Thyroid gland (tissue), 4 donors: ENCODE measurements around the gene AQP2. TPM values are rescaled to one million over a fixed set of nuclear protein-coding genes. Genes with fewer than 3 reads are reported as not detected.

Experiments
- DNase-seq, 2 donors: peaks; one replicate each; pipeline ENCODE4 v3.0.0-alpha.2; 2019
- H3K27ac ChIP-seq, 3 donors: fragments of 200-600 bp; sonication (generic); 1 replicate in 2 of 3; 2 replicates in 1 of 3; pipeline ENCODE4 v1.5.1; 2016 to 2019; ENCODE audit warnings: mild to moderate bottlenecking in 1 of 3, moderate library complexity in 1 of 3
- H3K27me3 ChIP-seq: fragments of 200-600 bp; sonication (generic); one replicate; pipeline ENCODE4 v1.5.1; 2019
- H3K36me3 ChIP-seq, 2 donors: fragments of 200-600 bp; sonication (generic); one replicate each; pipeline ENCODE4 v1.5.1; 2016 to 2019
- H3K4me1 ChIP-seq, 2 donors: fragments of 200-600 bp; sonication (generic); one replicate each; pipeline ENCODE4 v1.5.1; 2017 to 2019
- H3K4me3 ChIP-seq, 3 donors: fragments of 200-600 bp; sonication (generic); replicated peaks in 1 of 3; 1 replicate in 2 of 3; 2 replicates in 1 of 3; pipeline ENCODE4 v1.5.1; 2016; ENCODE audit warnings: mild to moderate bottlenecking in 1 of 3
- H3K9me3 ChIP-seq: fragments of 200-600 bp; sonication (generic); one replicate; pipeline ENCODE4 v1.5.1; 2017
- POLR2A ChIP-seq, 2 donors: fragments of 450-650 bp; IDR thresholded peaks; one replicate each; pipeline ENCODE4 v1.6.1; 2017; ENCODE audit warnings: antibody characterized with exemption in 2 of 2, mild to moderate bottlenecking in 2 of 2, moderate library complexity in 1 of 2
- WGBS, 2 donors: methylation state at CpG; one replicate each; pipeline ENCODE4 v1.1.5; 2017; 5-methylcytosine and 5-hydroxymethylcytosine counted together
- intact Hi-C: fragments of 100-400 bp; cut with DNase I; formaldehyde crosslinking; loops from one replicate; pipeline ENCODE4 v1.15.1; 2023
- total RNA-seq, 4 donors: library from RNA; depleted of rRNA; stranded (reverse); fragments of >200 nt; gene quantifications; one replicate each; pipeline ENCODE4 v1.2.3, GENCODE V29; 2016
- TF ChIP-seq, protein P1 (sequence below), 6 experiments: fragments of 200-600 bp in 3 of 6; fragments of 450-650 bp in 3 of 6; sonication (generic) in 3 of 6; IDR thresholded peaks; one replicate each; pipeline ENCODE4 v1.5.1; 2016 to 2019; ENCODE audit warnings: antibody characterized with exemption in 6 of 6, mild to moderate bottlenecking in 2 of 6, inconsistent platforms in 1 of 6, moderate library complexity in 1 of 6

The AQP2 gene, protein sequence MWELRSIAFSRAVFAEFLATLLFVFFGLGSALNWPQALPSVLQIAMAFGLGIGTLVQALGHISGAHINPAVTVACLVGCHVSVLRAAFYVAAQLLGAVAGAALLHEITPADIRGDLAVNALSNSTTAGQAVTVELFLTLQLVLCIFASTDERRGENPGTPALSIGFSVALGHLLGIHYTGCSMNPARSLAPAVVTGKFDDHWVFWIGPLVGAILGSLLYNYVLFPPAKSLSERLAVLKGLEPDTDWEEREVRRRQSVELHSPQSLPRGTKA
- total RNA-seq: under 1 TPM in 1 of 4 donors, not detected in 3; 0.67 TPM

DNA sequence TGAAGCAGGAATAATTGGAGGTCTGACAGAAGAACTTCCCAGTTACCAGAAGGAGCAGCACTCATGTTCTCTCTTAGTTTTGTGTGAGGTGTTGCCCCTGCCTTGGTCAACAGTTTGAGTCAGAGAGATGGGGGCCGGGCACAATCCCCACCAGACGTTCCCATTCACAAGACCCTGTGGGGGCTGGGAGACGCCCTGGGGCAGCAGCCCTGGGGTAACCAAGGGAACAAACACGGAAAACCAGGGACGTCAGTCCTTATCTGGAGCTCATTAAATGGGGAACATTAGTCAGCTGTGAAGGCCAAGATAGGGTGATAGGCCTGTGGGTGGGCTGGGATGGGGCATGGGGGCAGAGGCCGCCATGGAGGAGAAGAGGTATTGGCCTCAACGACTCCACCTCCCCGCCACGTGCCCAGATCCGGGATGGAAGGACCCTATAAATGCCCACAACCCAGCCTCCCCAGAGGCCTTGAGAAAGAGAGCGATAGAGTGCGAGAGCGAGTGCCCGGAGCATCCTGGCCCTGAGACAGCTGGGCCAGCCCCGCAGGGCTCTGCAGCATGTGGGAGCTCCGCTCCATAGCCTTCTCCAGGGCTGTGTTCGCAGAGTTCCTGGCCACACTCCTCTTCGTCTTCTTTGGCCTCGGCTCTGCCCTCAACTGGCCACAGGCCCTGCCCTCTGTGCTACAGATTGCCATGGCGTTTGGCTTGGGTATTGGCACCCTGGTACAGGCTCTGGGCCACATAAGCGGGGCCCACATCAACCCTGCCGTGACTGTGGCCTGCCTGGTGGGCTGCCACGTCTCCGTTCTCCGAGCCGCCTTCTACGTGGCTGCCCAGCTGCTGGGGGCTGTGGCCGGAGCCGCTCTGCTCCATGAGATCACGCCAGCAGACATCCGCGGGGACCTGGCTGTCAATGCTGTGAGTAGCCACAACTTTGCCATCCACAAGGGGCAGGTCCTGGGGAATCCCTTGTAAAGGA is at the start of gene AQP2:
Gene AQP2, plus strand, starts transcription at position 465 of the 979 bp plus-strand sequence. Its CDS starts 94 bp downstream, at position 559.
- no peaks in the 10 kb centered on the region for H3K27me3 ChIP-seq
- intact Hi-C loops: no loop called here
- H3K4me1 ChIP-seq: peaks cover 0 to 4% of the 10 kb centered on the region in 2 donors
- H3K9me3 ChIP-seq: no peaks in the 10 kb centered on the region
- H3K4me3 ChIP-seq: no peak within 1 kb of the TSS
- 87 to 89% methylated on average over 27 to 32 of the region's 32 CpGs for WGBS, 2 donors
- DNase-seq: no peak
- H3K36me3 ChIP-seq: no peaks in the 10 kb centered on the region
- TF ChIP-seq, protein P1, sequence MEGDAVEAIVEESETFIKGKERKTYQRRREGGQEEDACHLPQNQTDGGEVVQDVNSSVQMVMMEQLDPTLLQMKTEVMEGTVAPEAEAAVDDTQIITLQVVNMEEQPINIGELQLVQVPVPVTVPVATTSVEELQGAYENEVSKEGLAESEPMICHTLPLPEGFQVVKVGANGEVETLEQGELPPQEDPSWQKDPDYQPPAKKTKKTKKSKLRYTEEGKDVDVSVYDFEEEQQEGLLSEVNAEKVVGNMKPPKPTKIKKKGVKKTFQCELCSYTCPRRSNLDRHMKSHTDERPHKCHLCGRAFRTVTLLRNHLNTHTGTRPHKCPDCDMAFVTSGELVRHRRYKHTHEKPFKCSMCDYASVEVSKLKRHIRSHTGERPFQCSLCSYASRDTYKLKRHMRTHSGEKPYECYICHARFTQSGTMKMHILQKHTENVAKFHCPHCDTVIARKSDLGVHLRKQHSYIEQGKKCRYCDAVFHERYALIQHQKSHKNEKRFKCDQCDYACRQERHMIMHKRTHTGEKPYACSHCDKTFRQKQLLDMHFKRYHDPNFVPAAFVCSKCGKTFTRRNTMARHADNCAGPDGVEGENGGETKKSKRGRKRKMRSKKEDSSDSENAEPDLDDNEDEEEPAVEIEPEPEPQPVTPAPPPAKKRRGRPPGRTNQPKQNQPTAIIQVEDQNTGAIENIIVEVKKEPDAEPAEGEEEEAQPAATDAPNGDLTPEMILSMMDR (IDR thresholded peaks at IDR 0.05): no peak
- H3K27ac ChIP-seq: no peak within 1 kb of the TSS

DNA sequence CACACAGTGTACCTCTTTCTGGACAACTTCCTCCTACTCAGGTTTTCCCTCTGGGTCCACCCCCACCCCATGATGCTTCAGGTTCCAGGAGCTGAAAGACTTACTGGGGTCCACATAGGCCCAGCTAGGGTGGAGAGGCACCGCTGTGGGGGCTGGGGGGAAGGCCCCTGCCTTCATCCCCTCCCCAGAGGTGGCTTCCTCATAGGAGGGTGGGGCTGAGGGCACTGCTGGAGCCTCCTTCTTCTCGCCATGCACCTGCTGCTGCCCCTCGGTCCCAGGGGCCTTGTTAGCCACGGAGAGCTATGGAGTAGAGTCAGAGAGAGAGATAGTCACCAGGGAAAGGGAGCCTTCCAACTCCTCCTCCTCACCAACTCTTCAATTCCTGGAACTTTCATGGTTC is 49.5 kb upstream of the AQP2 start:
- intact Hi-C loops: no loop called here
- WGBS, 2 donors: 70 to 85% methylated on average over 4 of the region's 4 CpGs
- no peak overlapping the region for H3K4me3 ChIP-seq
- no peak overlapping the region for H3K27ac ChIP-seq
- no peaks in the 10 kb centered on the region for H3K9me3 ChIP-seq
- DNase-seq: no peak
- H3K27me3 ChIP-seq: no peaks in the 10 kb centered on the region
- no peaks in the 10 kb centered on the region for H3K4me1 ChIP-seq
- H3K36me3 ChIP-seq: no peaks in the 10 kb centered on the region
- no peak for TF ChIP-seq POLR2A (IDR thresholded peaks at IDR 0.05)
- TF ChIP-seq, protein P1 (IDR thresholded peaks at IDR 0.05): no peak

DNA sequence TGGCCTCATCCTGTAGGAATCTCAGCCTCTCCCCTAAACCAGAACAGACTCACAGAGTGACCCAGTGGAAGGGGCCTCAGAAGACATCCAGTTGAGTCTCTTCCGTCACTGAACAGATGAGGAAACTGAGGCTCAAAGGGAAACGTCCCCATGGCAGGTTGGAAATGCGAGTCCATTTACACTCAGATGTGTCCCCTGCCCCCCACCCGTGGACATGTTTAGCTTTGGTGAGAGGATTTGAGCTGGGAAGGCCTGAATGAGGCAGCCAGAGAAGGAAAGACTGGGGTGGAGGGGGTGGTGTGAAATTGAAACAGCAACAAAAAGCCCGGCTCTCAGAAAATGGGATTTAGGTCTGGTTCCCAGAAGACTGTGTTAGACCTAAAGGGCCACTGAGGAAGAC is 48.6 kb upstream of the AQP2 start:
- H3K27me3 ChIP-seq: no peaks in the 10 kb centered on the region
- 78 to 93% methylated on average over 5 of the region's 5 CpGs for WGBS, 2 donors
- no peaks in the 10 kb centered on the region for H3K4me1 ChIP-seq
- H3K4me3 ChIP-seq: no peak overlapping the region
- TF ChIP-seq, protein P1 (IDR thresholded peaks at IDR 0.05): no peak
- no peak for TF ChIP-seq POLR2A (IDR thresholded peaks at IDR 0.05)
- no peak for DNase-seq
- intact Hi-C loops: no loop called here
- H3K9me3 ChIP-seq: no peaks in the 10 kb centered on the region
- H3K36me3 ChIP-seq: no peaks in the 10 kb centered on the region
- no peak overlapping the region for H3K27ac ChIP-seq

DNA sequence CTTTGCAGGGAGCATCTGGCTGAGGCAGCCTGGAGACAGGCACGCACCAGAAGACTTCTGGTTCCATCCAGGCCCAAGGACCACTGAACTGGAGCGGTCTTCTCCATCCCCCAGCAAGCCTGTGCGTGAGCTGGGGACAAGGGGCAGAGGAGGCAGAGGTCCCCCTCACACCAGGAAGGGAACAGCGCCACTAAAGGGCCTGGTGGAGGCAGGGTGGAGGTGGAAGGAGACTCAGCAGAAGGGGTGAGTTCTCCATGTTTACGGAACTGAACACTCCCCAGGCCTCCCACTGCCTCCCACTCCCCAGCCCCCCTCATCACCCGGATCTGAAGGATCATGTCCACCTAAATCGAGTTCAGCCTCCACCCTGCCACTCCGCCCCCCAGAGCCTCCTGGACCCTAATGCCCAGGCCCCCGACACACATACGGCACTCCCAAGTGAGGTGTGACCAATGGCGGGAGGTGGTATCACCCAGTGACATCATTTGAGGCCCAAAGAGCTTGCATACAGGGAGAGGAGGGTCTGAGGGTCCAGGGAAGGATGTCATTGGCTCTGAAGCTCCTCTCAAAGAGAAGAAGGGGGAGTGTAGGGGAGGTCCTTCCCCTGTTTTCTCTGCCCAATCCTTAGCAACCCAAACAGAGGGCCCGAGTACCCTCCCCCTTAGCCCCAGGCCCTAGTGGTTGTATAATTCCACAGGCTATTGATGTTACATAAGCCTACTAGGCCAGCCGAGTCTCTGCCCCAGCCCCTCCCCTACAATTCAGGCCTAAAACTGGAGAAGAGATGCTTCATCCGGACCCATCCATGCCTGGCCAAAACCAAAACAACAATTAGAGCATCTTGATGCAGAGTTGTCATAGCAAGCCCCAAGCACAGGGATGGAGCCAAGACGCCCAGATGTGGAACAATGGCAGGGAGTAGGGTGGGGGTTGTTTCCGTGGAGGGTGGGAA is 47.9 kb upstream of the AQP2 start:
- Histone ChIP-seq H3K4me1 (no peaks in the 10 kb centered on the region), H3K27ac (no peak overlapping the region), H3K36me3 (no peaks in the 10 kb centered on the region), H3K9me3 (no peaks in the 10 kb centered on the region), H3K27me3 (no peaks in the 10 kb centered on the region), H3K4me3 (no peak overlapping the region)
- WGBS, 2 donors: 75 to 80% methylated on average over 12 to 15 of the region's 16 CpGs
- DNase-seq: no peak
- intact Hi-C loops: no loop called here
- TF ChIP-seq POLR2A (IDR thresholded peaks at IDR 0.05): no peak

DNA sequence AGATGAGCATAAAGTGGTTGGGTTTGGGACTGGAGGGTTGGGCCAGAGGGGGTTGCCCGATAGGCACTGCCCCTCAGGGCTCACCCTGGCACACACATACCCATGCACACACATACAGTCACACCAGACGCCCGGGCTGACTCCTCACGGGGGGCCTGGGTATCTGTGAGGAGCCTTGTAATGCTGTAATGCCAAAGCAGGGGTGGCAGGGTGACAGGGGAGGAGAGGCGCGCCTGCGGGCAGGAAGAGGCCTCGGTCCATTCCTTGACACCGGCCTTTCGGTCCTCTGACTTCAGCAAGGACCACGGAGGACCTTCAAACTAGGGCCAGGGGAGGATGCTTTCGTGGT is 47.2 kb upstream of the AQP2 start:
- Histone ChIP-seq H3K9me3 (no peaks in the 10 kb centered on the region), H3K27ac (no peak overlapping the region), H3K4me1 (no peaks in the 10 kb centered on the region), H3K4me3 (no peak overlapping the region), H3K36me3 (no peaks in the 10 kb centered on the region), H3K27me3 (no peaks in the 10 kb centered on the region)
- intact Hi-C loops: no loop called here
- no peak for DNase-seq
- 48 to 63% methylated on average over 12 of the region's 12 CpGs for WGBS, 2 donors
- TF ChIP-seq, protein P1 (IDR thresholded peaks at IDR 0.05): no peak
- TF ChIP-seq POLR2A (IDR thresholded peaks at IDR 0.05): no peak
